ENCODE data around the gene GALNT11. TPM values are rescaled to one million over a fixed set of nuclear protein-coding genes. Genes with fewer than 3 reads are reported as not detected.

GALNT11 gene
- total and polyA plus RNA-seq, 5 donors, result 18.1 to 26.8 (median 26.0) TPM

GRCh38 chr7:152152267-152152666 lies 126.8 kb downstream of the GALNT11 start:
- no peak for ATAC-seq
- Histone ChIP-seq H3K9me3 (ENCODE audit: control insufficient read depth, low read length) (no peaks in the 10 kb centered on the region), H3K4me3 (ENCODE audit: low read length) (no peak overlapping the region), H3K27ac (ENCODE audit: low read length) (no peak overlapping the region), H3K27me3 (ENCODE audit: control insufficient read depth, insufficient read depth) (no peaks in the 10 kb centered on the region), H3K4me1 (ENCODE audit: control insufficient read depth, insufficient read depth, low read length) (no peaks in the 10 kb centered on the region)
- WGBS, result 89% methylated on average over 5 of the region's 5 CpGs
- no peak for DNase-seq
- intact Hi-C loops (cut with DNase I), result no loop called here

DNA sequence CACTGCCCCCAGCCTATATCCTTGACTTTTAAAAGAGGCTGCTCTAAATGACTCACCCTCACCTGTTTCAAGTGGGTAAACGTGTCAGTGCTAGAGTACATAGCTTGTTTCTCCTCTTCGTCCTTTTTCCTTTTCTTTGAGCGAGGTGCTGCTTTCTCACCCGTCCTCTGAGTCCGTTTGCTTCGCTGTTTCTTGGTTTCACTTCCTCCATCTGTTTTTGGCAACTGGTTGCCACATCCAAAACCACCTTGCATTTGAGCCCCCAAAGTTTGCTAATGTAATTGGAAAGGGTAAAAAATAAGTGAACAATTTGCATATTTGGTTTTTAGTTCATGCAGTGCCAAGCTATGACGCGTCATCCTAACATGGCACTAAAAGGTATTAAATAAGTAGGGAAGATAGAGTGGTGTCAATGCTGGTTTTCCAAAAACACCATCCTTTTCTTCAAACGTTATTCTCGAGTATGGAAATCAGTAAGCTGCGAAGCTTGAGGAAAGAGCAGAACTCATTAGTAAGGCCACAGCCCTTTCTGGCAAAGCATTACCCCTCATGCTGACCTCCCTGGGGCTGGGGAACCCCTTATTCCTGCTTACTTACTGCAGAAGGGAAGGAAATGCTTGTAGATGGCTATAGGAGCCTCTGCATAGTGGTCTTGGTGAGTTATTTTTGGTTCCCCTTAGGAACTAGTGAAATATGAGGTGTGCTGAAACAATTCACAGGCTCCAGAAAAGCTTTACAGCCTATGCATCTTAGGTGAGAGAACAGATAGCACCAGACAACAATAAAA lies 133.5 kb downstream of the GALNT11 start:
- no peak overlapping the region for H3K4me3 ChIP-seq (ENCODE audit: low read length)
- H3K27me3 ChIP-seq (ENCODE audit: control insufficient read depth, insufficient read depth), result no peaks in the 10 kb centered on the region
- H3K9me3 ChIP-seq (ENCODE audit: control insufficient read depth, low read length), result no peaks in the 10 kb centered on the region
- ATAC-seq (no peak), DNase-seq (no peak)
- intact Hi-C loops (cut with DNase I), result no loop called here
- WGBS, result 82% methylated on average over 11 of the region's 11 CpGs
- no peak overlapping the region for H3K27ac ChIP-seq (ENCODE audit: low read length)
- no peaks in the 10 kb centered on the region for H3K4me1 ChIP-seq (ENCODE audit: control insufficient read depth, insufficient read depth, low read length)

- H3K9me3 ChIP-seq (ENCODE audit: control insufficient read depth, low read length), result no peaks in the 10 kb centered on the region
- no peak overlapping the region for H3K27ac ChIP-seq (ENCODE audit: low read length)
- no peaks in the 10 kb centered on the region for H3K27me3 ChIP-seq (ENCODE audit: control insufficient read depth, insufficient read depth)
- ATAC-seq, result no peak
- DNase-seq, result no peak
- no peaks in the 10 kb centered on the region for H3K4me1 ChIP-seq (ENCODE audit: control insufficient read depth, insufficient read depth, low read length)
- no peak overlapping the region for H3K4me3 ChIP-seq (ENCODE audit: low read length)
- intact Hi-C loops (cut with DNase I), result no loop called here
Measured at GRCh38 chr7:152161171-152161570, 135.7 kb downstream of the GALNT11 start.

- ATAC-seq, result peak in 1 of 2 donors; percentile 20
- H3K9me3 ChIP-seq (ENCODE audit: control insufficient read depth, low read length), result no peaks in the 10 kb centered on the region
- H3K4me3 ChIP-seq (ENCODE audit: low read length), result no peak overlapping the region
- no peak for DNase-seq
- H3K27me3 ChIP-seq (ENCODE audit: control insufficient read depth, insufficient read depth), result no peaks in the 10 kb centered on the region
- no peaks in the 10 kb centered on the region for H3K4me1 ChIP-seq (ENCODE audit: control insufficient read depth, insufficient read depth, low read length)
- no peak overlapping the region for H3K27ac ChIP-seq (ENCODE audit: low read length)
- intact Hi-C loops (cut with DNase I), result no loop called here
- 66% methylated on average over 6 of the region's 6 CpGs for WGBS
Measured at GRCh38 chr7:152162287-152162686, 136.8 kb downstream of the GALNT11 start.

Other genes starting within 250 kb of the GALNT11 start
- 100 to 1,000 TPM; 167 to 298 (median 211) TPM for gene PRKAG2, start 148.6 kb upstream of the GALNT11 start, total RNA-seq
- 162 TPM for gene PRKAG2, start 148.6 kb upstream of the GALNT11 start, polyA plus RNA-seq
- gene GALNTL5, start 69.2 kb upstream of the GALNT11 start, total RNA-seq, result under 1 TPM in 1 of 4 donors, not detected in 3; 0.23 TPM
- not detected for gene GALNTL5, start 69.2 kb upstream of the GALNT11 start, polyA plus RNA-seq

Measured in right cardiac atrium (tissue), 5 donors.